DMS53 treated with DMSO at 0.1 percent for 48 hours (cell line): ENCODE data around the gene DARS1.

Experiments used
- DNase-seq: peaks from one replicate; lab custom pipeline; 2025; ENCODE audit not compliant: unreplicated experiment; lab: John Stamatoyannopoulos, UW

Gene DARS1

DNA sequence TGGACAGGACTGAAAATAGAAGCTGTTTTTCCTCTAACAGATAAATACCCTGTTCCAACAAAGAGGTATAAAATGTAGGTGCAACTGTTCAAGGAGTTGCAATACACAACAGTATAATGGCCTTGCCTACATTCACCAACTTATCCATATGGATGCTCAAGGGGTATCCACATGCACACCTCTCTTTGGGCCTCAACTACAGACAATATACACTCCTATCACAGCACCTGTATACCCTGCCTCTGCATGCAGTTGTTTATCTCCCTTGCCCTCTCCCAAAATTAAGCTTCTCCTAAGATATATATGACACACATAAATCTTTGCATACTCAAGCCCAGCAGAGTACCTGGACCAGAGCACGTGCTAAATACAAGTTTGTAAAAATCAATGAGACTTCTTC lies 37.3 kb downstream of the DARS1 start:
- no peak for DNase-seq

DNA sequence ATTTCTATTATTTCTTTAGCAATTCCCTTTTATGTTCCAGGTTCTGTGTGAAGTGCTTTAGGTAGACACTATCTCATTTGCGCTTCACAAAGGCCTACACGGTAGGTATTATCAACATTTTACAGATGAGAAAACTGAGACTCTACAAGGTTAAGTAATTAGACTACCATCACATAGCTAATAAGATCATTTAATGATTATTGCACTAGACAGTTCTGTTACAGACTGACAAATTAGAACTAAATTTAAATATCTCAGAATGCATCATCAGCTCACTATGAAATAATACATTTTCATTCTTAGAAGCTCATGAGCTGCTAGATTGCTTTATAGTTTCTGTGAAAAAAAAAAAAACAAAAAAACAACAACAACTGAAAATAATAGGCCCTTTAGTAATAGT lies 37.9 kb downstream of the DARS1 start:
- no peak for DNase-seq

DNA sequence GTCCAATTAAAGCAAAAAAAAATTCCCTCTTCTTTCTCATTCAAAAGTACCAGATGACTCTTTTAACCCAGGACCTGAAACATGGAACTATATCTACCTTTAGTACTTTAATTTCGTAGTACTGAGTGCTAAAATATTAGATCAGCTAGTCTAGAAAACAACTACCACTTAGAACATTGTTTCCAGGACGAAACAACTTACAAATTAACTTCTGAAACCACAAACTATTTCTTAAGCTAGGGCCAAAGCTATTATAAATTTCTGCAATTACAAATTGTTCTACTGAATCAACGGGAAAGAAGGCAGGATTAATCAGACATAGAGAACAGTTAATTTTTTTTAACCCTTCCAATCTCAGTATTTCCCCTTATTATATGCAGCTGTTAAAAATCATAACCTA lies 39.9 kb downstream of the DARS1 start:
- no peak for DNase-seq

DNA sequence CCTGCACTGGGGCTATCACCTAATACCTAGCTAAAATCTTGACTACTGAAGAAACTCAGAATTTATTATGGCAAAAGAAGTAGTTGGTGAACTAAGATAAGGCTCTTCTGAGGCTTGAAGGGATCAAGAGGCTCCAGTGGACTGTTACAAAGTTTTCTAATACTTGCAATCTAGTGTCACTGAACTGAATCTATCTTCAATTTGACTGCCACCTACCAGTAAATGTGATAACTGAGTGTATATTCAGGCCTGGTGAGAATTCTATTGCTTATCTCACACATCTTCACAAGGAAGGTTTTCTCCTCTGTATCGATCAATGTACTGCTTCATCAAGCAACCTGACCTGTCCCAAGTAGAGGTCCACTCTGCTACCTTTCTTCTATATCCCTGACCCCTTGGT lies 40.8 kb downstream of the DARS1 start:
- DNase-seq: no peak

DNA sequence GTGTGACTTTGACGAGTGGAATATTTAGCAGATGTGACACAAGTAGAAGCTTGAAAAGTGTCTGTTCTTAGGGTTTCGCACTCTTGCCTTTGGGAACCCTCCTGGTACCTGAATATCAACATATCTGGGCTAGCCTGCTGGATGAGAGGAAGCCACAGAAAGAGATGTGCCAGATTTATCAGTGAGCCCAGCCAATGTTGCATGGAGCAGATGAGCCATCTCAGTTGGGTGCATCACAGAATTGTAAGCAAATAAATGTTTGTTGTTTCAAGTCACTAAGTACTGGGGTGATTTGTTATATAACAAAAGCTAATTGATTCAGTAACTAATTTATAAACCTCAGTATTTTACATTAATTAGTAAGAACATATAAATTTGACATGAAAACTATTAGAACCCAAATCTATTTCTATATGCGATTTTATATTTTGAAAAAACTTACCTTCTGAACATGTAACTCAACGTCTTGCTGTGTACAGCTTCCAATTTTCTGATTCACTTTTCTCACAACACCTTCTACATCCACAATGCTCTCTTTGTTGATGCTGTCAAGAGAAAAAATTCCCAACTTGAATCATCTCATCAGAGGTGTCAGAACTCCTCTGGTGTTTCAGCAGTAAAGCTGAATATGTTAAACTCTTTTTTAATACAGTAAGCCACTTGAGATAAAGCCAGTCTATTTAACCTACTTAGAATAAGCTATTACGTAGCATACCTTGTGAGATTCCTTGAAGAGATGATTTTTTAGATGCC lies 42.3 kb downstream of the DARS1 start:
- DNase-seq: no peak

DNA sequence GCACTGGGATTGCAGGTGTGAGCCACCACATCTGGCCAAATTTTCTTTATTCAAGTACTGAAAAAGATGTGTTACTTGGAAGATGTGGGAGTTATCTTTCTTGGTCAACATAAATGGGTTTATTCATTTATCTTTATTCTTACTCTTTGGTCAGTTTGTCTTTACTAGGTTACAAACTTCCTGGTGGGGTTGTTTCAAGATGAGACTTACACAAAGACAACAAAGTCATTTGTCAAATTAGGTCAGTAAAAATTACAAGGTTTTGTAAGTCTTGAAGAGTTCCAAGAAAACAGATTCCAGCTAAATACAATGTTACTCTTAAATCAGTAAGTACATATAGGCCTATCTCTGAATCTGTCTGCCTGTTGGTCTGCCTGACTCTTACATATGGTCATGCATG lies 48.9 kb downstream of the DARS1 start:
- DNase-seq: no peak

DNA sequence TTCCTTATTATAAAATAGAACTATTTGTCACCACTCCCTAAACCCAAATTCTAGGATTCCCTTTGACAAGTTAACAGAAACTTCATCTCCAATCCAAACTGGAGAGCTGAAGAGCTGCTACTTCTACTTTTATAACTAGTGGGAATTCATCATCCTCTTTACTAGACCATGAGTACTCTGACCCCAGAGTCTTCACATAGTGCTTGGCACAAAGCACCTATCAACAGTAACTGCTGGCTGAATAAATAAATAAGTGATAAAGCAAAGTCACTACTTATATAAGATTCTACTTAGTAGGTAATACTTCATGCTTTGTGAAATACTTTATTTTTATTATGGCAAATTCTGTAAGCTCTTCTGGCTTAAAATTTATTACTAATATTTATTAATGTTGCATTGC lies 49.5 kb downstream of the DARS1 start:
- no peak for DNase-seq

DNA sequence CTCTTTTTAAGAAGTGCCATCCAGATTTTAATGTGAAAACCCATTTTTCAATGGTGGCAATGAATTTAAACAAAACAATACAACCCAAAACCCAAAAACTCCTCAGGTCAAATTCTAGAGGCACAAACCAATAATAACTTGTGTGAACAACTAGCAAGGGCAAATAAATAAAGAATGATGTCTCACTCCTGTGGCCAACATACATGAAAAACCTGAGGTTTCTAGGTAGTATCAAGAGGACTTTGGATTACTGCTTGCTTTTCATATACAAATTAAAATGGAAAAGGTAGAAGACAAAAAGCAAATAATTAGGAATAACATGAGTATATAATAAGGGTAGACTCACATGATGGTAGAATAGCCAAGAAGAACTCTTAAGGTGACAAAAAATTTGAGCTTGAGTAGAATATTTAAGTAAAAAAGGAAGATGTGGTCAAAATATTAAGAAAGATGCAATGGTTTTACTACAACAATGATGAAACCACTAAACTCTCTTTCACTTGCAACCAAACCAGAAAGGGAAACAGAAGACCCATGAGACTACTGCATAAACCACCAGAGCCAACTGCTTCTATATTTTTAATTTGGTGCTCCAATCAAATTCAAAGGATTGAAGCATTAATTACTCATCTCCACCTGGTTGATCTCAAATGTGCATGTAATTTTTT lies 53.5 kb downstream of the DARS1 start:
- no peak for DNase-seq

DNA sequence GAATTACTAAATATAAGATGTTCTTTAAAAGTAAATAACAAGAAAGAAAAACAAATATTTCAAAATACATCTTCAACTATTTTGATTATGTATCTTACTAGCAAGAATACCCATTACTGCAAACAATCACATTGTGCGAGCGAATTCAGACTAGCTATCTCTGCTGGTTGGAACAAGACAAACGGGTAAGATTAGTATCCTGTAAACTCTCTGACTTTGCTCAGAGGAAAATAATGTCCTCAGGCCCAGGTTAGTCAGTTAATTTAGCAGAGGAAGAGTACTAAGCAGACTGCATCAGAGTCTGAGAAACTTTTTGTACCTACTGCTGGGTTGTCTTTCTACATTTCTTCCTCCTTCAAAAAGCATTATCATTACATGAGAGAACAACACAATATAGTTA lies 58.8 kb downstream of the DARS1 start:
- DNase-seq: no peak

DNA sequence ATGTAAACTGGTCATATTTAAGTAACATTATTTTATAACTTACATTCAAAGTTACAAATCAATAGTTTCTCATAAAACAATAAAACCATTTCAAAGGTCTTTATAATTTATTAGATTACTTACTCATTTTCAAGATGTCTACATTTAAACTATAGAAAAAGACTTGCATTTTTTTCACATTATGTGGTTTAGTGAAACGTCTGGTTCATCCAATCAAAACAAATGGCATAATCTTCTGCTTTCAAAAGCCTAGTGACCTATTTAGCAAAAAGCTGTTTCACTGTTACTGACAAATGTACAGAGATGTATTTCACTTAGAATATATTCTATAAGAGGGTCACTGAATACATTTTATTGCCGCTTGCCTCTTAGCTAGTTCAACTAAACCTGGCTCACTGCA lies 59.9 kb downstream of the DARS1 start:
- no peak for DNase-seq

DNA sequence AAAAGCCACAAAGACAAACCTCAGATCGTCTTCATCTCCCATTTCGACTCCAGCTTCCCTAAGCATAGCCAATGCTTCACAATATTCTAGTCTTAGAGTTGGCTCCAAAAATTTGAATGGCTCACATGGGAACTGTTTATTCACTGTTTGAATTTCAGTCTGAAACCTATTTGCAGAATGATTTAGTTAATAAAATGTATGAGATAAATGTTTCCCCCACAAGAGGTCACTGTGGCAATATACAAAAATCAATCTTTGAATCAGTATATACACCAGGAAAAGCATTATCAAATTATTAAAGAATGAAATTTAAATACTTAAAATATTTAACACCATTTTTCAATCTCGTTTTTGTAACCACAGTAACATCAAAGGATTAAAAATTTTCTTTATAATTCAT lies 69.2 kb downstream of the DARS1 start:
- DNase-seq: no peak

DNA sequence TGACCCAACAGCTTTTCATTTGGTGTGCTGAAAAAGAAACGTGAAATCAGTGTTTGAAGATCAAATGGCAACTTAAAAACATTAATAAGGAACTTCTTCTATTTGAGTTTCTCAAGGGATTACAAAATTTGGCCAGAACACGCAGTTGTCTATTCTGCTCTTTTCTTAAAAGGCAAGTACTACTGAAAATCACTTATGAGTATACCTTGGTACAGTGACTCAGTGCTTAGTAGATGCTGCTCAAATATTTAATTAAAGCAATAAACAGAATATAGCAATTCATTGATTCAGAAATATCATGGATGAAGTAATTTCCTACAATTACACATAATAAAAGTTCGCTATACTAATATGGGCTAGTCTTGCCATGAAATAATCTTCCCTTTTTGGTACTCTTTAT lies 70.9 kb downstream of the DARS1 start:
- no peak for DNase-seq

DNA sequence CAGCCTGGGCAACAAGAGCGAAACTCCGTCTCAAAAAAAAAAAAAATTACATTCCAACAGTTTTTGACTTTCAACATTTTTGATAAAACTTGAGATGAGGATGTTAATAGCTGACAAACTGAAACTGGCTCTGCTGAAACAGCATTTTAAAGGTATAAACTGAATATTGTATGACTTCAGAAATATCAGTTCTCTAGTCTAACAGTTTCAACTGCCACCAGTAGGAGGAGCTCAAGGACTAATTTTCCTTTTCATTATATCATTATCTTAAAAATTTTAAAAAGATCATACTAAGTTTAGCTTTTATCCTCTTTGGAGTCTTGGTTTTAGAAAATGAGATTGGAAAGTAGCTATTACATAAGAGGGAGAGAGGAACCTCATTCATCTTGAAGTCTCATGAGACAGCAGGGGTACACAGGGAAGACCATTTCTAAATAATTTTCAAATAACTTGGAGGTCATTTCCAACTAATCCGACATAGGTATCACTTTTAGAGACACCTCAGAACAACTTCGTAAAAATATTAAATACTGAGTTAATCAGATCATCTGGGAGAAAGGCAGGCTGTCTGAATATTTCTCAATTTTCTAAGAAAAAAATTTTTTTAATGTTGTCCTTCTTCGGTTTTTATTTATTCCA lies 71.6 kb downstream of the DARS1 start:
- peak; percentile 1 for DNase-seq

DNA sequence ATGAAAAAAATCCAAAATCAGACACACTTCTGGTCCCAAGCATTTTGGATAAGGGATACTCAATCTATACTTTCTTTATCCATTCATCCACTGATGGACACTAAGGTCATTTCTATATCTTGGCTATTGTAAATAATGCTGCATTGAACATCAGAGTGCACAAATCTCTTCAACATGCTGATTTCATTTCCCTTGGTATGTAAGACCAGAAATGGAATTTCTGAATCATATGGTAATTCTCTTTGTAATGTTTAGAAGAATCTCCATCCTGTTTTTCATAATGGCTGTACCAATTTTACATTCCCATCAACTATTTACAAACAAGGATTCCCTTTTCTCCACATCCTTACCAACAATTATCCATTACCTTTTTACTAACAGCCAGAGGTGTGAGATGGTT lies 75.5 kb downstream of the DARS1 start:
- no peak for DNase-seq

DNA sequence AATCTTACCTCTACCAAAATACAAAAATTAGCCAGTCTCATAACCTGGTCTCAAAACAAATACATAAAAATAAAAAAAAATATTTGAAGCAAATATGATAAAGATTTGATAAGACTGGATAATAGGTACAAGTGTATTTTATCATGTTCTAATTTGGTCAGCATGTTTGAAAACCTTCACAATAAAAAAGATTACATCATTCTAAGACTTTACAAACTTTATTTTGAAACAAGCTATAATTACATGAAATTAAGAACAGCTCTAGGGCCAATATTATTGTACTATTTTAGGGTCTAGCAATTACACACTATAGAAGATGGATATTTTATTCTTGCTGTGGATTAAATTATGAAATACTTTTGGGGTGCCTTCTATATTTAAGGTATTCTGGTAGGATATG lies 79.7 kb downstream of the DARS1 start:
- no peak for DNase-seq

DNA sequence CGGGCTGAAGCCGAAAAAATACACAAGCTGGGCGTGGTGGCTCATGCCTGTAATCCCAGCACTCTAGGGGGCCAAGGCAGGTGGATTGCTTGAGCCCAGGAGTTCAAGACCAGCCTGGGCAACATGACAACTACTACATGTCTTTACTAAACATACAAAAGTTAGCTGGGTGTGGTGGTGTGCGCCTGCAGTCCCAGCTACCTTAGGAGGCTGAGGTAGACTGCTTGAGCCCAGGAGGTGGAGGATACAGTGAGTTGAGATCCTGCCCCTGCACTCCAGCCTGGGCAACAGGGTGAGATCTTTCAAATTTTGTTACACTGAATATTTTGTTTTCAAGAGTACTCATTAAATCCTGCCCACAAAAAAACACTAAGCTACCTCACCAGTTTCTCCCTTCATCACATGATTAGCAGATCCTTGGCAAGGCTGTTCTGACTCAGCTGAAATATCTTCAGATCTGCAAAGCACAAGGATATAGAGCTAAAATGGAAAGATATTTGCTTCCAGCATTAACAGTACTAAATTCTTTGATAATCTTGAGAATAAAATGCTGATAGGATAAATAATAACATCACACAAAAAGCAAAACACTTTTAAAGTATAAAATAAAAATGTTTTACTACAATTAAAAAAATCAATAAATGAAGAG lies 81.0 kb downstream of the DARS1 start:
- no peak for DNase-seq

DNA sequence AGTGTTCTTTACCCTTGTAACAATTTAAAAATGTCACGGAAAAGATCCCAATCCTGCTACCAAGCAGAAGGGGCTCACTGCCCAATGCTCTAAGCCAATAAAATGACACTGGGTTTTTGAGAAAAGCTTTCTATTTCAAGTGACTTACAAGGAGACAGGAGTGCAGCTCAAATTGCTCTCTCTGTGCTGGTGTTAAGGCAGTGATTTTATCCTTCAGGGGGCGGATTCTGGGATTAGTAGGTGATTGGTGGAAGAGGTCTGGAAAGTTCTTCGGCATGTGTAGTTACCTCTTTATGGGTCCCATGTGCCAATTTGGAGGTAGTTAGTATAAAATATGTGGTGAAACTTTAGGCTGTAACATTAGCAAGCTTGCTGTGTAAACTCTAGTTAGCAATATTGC lies 81.8 kb downstream of the DARS1 start:
- DNase-seq: no peak

DNA sequence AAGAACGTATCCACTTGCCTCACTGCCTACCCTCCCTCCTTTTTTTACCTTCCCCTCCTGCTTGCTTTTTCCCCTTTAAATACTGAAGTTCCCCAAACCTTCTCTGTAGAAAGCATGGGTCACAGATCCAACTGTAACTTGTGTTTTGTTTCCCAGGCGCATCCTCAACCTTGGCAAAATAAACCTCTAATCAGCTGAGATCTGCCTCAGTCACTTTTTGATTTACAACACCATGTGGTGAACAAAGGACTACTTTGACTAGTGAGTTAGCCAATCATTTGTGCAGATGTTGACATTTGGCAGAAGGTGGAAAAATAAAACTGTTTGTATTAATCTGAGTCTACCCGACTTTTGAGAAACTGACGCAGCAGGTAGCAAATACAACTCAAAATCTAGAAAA lies 85.9 kb downstream of the DARS1 start:
- DNase-seq: no peak

DNA sequence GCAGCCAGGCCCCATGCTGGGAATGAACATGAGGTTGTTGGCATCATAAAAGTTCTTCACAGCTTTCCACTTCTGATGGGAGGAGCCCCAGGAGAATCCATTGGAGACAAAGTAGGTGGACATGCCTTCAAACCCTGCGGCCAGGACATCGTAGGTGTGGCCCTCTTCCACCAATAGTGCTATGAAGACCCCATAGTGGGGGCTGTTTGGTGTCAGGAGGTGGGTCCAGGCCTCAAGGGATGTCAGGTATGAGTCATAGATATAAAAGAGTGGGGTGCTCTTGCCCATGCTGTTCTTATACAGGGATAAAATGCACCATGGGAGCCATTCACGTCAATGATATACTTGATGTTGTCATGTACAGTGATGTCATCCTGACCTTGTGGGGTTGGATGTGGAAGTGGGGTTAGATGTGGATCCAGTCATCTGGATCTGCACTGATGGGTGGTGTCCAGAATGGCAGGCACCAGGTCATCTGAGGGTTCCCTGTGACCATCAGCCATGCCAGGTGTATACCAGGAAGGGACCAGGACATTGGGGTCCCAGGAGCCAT lies 87.1 kb downstream of the DARS1 start:
- DNase-seq: no peak

DNA sequence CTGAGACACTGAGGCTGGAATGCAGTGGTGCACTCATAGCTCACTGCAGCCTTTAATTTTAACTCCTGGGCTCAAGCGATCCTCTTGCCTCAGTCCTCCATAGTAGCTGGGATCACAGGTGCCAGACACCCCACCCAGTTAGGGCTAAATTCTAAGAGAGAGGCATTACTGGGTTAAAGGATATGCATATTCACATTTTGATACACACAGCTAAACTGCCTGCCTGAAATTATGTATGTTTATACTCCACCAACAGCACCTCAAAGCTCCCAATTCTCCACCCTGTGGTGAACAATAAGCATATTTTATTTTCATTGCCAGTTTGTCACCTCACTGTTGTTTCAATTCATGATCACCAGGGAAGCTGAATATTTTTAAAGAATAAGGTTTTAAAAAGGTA lies 90.5 kb downstream of the DARS1 start:
- DNase-seq: no peak

DNA sequence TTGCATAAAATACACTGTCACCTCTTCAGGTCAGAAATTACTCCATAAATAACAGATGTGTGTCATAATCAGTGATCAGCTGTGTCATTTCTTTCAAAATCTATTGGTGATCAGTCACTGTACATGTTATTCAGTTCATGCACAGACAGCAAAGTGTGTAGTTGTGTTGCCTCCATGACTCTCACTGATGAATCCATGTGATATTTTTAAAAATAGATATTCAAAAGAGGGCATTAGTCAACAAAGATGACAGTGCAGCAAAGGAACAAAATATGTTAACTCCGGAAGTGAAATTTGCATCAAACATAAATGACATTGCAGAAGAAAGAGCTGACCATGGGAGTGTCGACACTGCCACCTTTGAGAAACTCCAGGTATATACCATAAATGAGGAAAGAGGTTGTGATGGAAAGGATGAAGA lies 92.0 kb downstream of the DARS1 start:
- no peak for DNase-seq

DNA sequence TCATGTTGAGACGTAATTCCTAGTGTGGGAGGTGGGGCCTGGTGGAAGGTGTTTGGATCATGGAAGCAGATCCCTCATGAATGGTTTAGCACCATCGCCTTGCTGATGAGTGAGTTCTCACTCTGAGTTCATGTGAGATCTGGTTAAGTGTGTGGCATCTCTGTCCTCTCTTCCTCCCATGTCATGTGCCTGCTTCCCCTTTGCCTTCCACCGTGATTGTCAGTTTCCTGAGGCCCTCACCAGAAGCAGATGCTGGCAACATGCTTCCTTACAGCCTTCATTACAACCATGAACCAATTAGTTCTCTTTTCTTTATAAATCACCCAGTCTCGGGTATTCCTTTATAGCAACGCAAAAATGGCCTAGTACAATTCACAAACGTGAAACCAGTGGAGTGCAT lies 94.6 kb downstream of the DARS1 start:
- no peak for DNase-seq
